B cell (primary cell): ENCODE results near the gene TCHH. TPM values are rescaled to one million over a fixed set of nuclear protein-coding genes. Genes with fewer than 3 reads are reported as not detected.

Experiments
- ATAC-seq: fragments of 200-7000 bp; cut with Tn5 transposase; one replicate; pipeline ENCODE4 v1.10.0; 2021; ENCODE audit warnings: low read depth, mild to moderate bottlenecking, moderate number of reproducible peaks, moderate library complexity
- CTCF ChIA-PET: fragments of 350-600 bp; sonication (Branson Sonifier 250); formaldehyde crosslinking; loops from one replicate; lab custom pipeline; 2021; ENCODE audit warnings: antibody characterized with exemption, inconsistent platforms; lab: Charles Lee
- POLR2A ChIA-PET: fragments of 350-600 bp; sonication (Branson Sonifier 250); formaldehyde crosslinking; loops from one replicate; lab custom pipeline; 2021; ENCODE audit warnings: antibody characterized with exemption; lab: Charles Lee
- DNase-seq: peaks from one replicate; pipeline ENCODE4 v3.0.0; 2013
- H2AFZ ChIP-seq: 2 replicates; pipeline ENCODE4 v1.6.1; 2012; ENCODE audit warnings: mild to moderate bottlenecking, low read depth, low read length; ENCODE audit not compliant: insufficient read depth, poor library complexity, severe bottlenecking
- H3K27ac ChIP-seq, 2 donors: 1 replicate in 1 of 2; 2 replicates in 1 of 2; pipeline ENCODE4 v1.5.1; 2012 to 2013; ENCODE audit warnings: low read length in 2 of 2, mild to moderate bottlenecking in 2 of 2, moderate library complexity in 1 of 2
- H3K27me3 ChIP-seq, 4 experiments: fragments of 200-600 bp in 1 of 4; sonication (generic) in 1 of 4; replicated peaks in 1 of 4; 1 replicate in 2 of 4; 2 replicates in 2 of 4; pipeline versions ENCODE4 v1.6.1 to v1.7.0; 2013 to 2016; ENCODE audit warnings: low read length in 3 of 4, mild to moderate bottlenecking in 2 of 4, mixed read lengths in 1 of 4, moderate library complexity in 1 of 4; ENCODE audit not compliant: insufficient read depth in 4 of 4, control insufficient read depth in 3 of 4; ENCODE audit errors: control extremely low read depth in 1 of 4
- H3K36me3 ChIP-seq, 2 experiments: replicated peaks in 1 of 2; 1 replicate in 1 of 2; 2 replicates in 1 of 2; pipeline versions ENCODE4 v1.6.1 to v1.7.1; 2013; ENCODE audit warnings: low read length in 1 of 2; ENCODE audit not compliant: insufficient read depth in 2 of 2, control insufficient read depth in 1 of 2; ENCODE audit errors: control extremely low read depth in 1 of 2, extremely low read depth in 1 of 2
- H3K4me1 ChIP-seq, 2 donors: fragments of 200-600 bp in 1 of 2; sonication (generic) in 1 of 2; 1 replicate in 1 of 2; 2 replicates in 1 of 2; pipeline versions ENCODE4 v1.5.1 to v1.6.1; 2013 to 2017; ENCODE audit warnings: low read length in 2 of 2; ENCODE audit not compliant: control insufficient read depth in 2 of 2, insufficient read depth in 2 of 2
- H3K4me2 ChIP-seq: replicated peaks from 2 replicates; pipeline ENCODE3; 2012; ENCODE audit warnings: mild to moderate bottlenecking, low read depth, low read length; ENCODE audit not compliant: poor library complexity, severe bottlenecking
- H3K4me3 ChIP-seq, 5 experiments: fragments of 200-600 bp in 1 of 5; sonication (generic) in 1 of 5; 1 replicate in 3 of 5; 2 replicates in 2 of 5; pipeline versions ENCODE4 v1.5.1 to v1.7.0; 2011 to 2016; ENCODE audit warnings: low read length in 4 of 5, mild to moderate bottlenecking in 4 of 5, low read depth in 2 of 5, control low read depth in 1 of 5, moderate library complexity in 1 of 5; ENCODE audit not compliant: insufficient read depth in 1 of 5; ENCODE audit errors: control extremely low read depth in 1 of 5, extremely low read depth in 1 of 5
- H3K79me2 ChIP-seq: fragments of 200-600 bp; sonication (generic); one replicate; pipeline ENCODE4 v1.6.0; 2016; ENCODE audit warnings: low read length; ENCODE audit not compliant: control insufficient read depth, insufficient read depth
- H3K9ac ChIP-seq: fragments of 200-600 bp; sonication (generic); 2 replicates; pipeline ENCODE4 v1.6.1; 2017; ENCODE audit warnings: mild to moderate bottlenecking, low read length, moderate library complexity
- H3K9me3 ChIP-seq, 3 donors: one replicate each; pipeline versions ENCODE4 v1.6.1 to v1.7.1; 2013; ENCODE audit warnings: low read length in 2 of 3; ENCODE audit not compliant: control insufficient read depth in 2 of 3, insufficient read depth in 1 of 3; ENCODE audit errors: control extremely low read depth in 1 of 3
- H4K20me1 ChIP-seq: 2 replicates; pipeline ENCODE4 v1.6.0; 2012; ENCODE audit warnings: mild to moderate bottlenecking, low read length; ENCODE audit not compliant: insufficient read depth, control insufficient read depth, poor library complexity, severe bottlenecking
- H3K27ac Mint-ChIP-seq: one replicate; pipeline ENCODE4 v1.8.0; 2021; ENCODE audit warnings: mixed read lengths
- H3K27me3 Mint-ChIP-seq: one replicate; pipeline ENCODE4 v1.8.0; 2021; ENCODE audit warnings: mixed read lengths
- H3K4me1 Mint-ChIP-seq: one replicate; pipeline ENCODE4 v1.8.0; 2021; ENCODE audit warnings: mixed read lengths
- H3K4me3 Mint-ChIP-seq: one replicate; pipeline ENCODE4 v1.8.0; 2021; ENCODE audit warnings: mixed read lengths
- H3K9me3 Mint-ChIP-seq: one replicate; pipeline ENCODE4 v1.8.0; 2022; ENCODE audit warnings: mixed read lengths; ENCODE audit not compliant: insufficient read depth
- CTCF ChIP-seq: fragments of 200-600 bp; IDR thresholded peaks from one replicate; pipeline ENCODE4 v1.8.0; 2022; ENCODE audit warnings: antibody characterized with exemption, mild to moderate bottlenecking
- EZH2 ChIP-seq: IDR thresholded peaks from 2 replicates; pipeline ENCODE4 v1.6.1; 2012; ENCODE audit warnings: borderline replicate concordance, low read depth, mild to moderate bottlenecking, moderate library complexity, low read length; ENCODE audit not compliant: insufficient read depth, poor library complexity, severe bottlenecking
- WGBS: methylation state at CpG from one replicate; pipeline ENCODE4 v1.1.5; 2013; ENCODE audit warnings: missing lambda C conversion rate; ENCODE audit not compliant: insufficient coverage; 5-methylcytosine and 5-hydroxymethylcytosine counted together
- intact Hi-C: fragments of 100-400 bp; cut with micrococcal nuclease; formaldehyde crosslinking; loops from one replicate; pipeline ENCODE4 v1.10.0; 2022
- polyA plus RNA-seq: library from polyadenylated mRNA; depleted of rRNA; stranded (reverse); fragments of >200 nt; gene quantifications from 2 replicates; pipeline ENCODE4 v1.2.3, GENCODE V29; 2012
- total RNA-seq, 2 donors: library from RNA; stranded (reverse); fragments of 120-200 nt in 1 of 2; gene quantifications; 1 replicate in 1 of 2; 2 replicates in 1 of 2; pipeline versions ENCODE4 v1.2.3 to v1.2.4, GENCODE V29; 2013 to 2022

TCHH gene
- total and polyA plus RNA-seq, 2 donors (not counting 1 experiment from before 2014, with no cell fraction given): not detected

GRCh38 chr1:152153996-152154395 is 38.8 kb upstream of the TCHH start:
- no peak for ATAC-seq
- Histone ChIP-seq H3K9ac (no peak overlapping the region), H3K27me3 (peaks cover 0 to 5% (median 1%) of the 10 kb centered on the region in 4 experiments), H2AFZ (no peak overlapping the region), H3K4me3 (no peak overlapping the region), H3K4me1 (no peaks in the 10 kb centered on the region), H3K27ac (no peak overlapping the region), H3K36me3 (no peaks in the 10 kb centered on the region), H3K4me2 (no peak overlapping the region), H3K9me3 (peaks cover 0 to 1% (median 0%) of the 10 kb centered on the region in 3 donors), H4K20me1 (no peaks in the 10 kb centered on the region), H3K79me2 (no peaks in the 10 kb centered on the region)
- H3K27ac Mint-ChIP-seq: no peak overlapping the region
- CTCF ChIA-PET: no interaction called here
- DNase-seq: no peak
- H3K9me3 Mint-ChIP-seq: peaks cover under 1% of the 10 kb centered on the region
- POLR2A ChIA-PET: no interaction called here
- H3K27me3 Mint-ChIP-seq: peaks cover 19% of the 10 kb centered on the region
- intact Hi-C loops: no loop called here
- no peaks in the 10 kb centered on the region for H3K4me1 Mint-ChIP-seq
- TF ChIP-seq CTCF: no peak
- TF ChIP-seq EZH2: no peak
- H3K4me3 Mint-ChIP-seq: no peak overlapping the region
- WGBS: no CpG with 5 or more reads among the region's 3 CpGs

GRCh38 chr1:152151646-152152045 is 36.4 kb upstream of the TCHH start:
- no peaks in the 10 kb centered on the region for H3K36me3 ChIP-seq
- H3K9ac ChIP-seq: no peak overlapping the region
- intact Hi-C loops: no loop called here
- no peaks in the 10 kb centered on the region for H3K79me2 ChIP-seq
- no peak for ATAC-seq
- no peaks in the 10 kb centered on the region for H4K20me1 ChIP-seq
- no peaks in the 10 kb centered on the region for H3K4me1 ChIP-seq
- CTCF ChIA-PET: interaction anchor here (0.7 kb wide), 1 partner anchor 12 kb away, joined by 3 read pairs; no protein-coding TSS in a partner anchor
- H2AFZ ChIP-seq: no peak overlapping the region
- H3K4me3 ChIP-seq: no peak overlapping the region
- Mint-ChIP-seq H3K27me3 (peaks cover 19% of the 10 kb centered on the region), H3K4me3 (no peak overlapping the region), H3K9me3 (peaks cover 12% of the 10 kb centered on the region), H3K4me1 (no peaks in the 10 kb centered on the region), H3K27ac (no peak overlapping the region)
- H3K27ac ChIP-seq: no peak overlapping the region
- H3K27me3 ChIP-seq: peaks cover 0 to 7% (median 1%) of the 10 kb centered on the region in 4 experiments
- H3K4me2 ChIP-seq: no peak overlapping the region
- WGBS: no CpG with 5 or more reads among the region's 2 CpGs
- peaks cover 0 to 13% (median 13%) of the 10 kb centered on the region in 3 donors for H3K9me3 ChIP-seq
- TF ChIP-seq CTCF (no peak), EZH2 (no peak)
- no peak for DNase-seq
- POLR2A ChIA-PET: no interaction called here
